Vagina (tissue), 2 donors: ENCODE results near the gene SLX4.

Experiments used
- CTCF ChIP-seq, 3 experiments: fragments of 450-650 bp in 2 of 3; fragments of 200-600 bp in 1 of 3; sonication (generic) in 1 of 3; IDR thresholded peaks; one replicate each; pipeline ENCODE4 v1.5.1; 2017 to 2019; ENCODE audit warnings: antibody characterized with exemption in 3 of 3, mild to moderate bottlenecking in 2 of 3, moderate library complexity in 2 of 3
- POLR2A ChIP-seq, 2 donors: fragments of 450-650 bp; IDR thresholded peaks; one replicate each; pipeline ENCODE4 v1.6.1; 2017; ENCODE audit warnings: antibody characterized with exemption in 2 of 2, mild to moderate bottlenecking in 2 of 2, moderate library complexity in 2 of 2
- POLR2AphosphoS5 ChIP-seq, 2 donors: sonication (generic); formaldehyde crosslinking; IDR thresholded peaks; one replicate each; pipeline ENCODE4 v1.9.0; 2017; ENCODE audit warnings: antibody characterized with exemption in 2 of 2, mild to moderate bottlenecking in 2 of 2, low read depth in 1 of 2; ENCODE audit not compliant: insufficient read depth in 1 of 2

GRCh38 chr16:3595521-3596021, 15.8 kb downstream of the SLX4 start:
- TF ChIP-seq CTCF (IDR thresholded peaks at IDR 0.05): no peak
- no peak for TF ChIP-seq POLR2A (IDR thresholded peaks at IDR 0.05)
- no peak for TF ChIP-seq POLR2AphosphoS5 (IDR thresholded peaks at IDR 0.05; ENCODE audit: insufficient read depth in 1 of 2, low read depth in 1 of 2)
